ENCODE measurements around the gene IDH3B.

Gene IDH3B

GRCh38 chr20:2651772-2652723 lies 12.0 kb downstream of the IDH3B start, which contains the start of gene NOP56:
Gene NOP56 (plus strand): TSS chr20:2652632. CDS start chr20:2652661, 29 bp downstream.
- no peak for TF ChIP-seq CTCF (IDR thresholded peaks at IDR 0.05; ENCODE audit: low read depth, low read length)
- peak; percentile 77 for DNase-seq (ENCODE audit: extremely low read depth, low read depth)

GRCh38 chr20:2643708-2644107 lies 20.3 kb downstream of the IDH3B start:
- no peak for TF ChIP-seq CTCF (IDR thresholded peaks at IDR 0.05; ENCODE audit: low read depth, low read length)
- no peak for DNase-seq (ENCODE audit: extremely low read depth, low read depth)

- TF ChIP-seq CTCF (IDR thresholded peaks at IDR 0.05; ENCODE audit: low read depth, low read length) = no peak
These were observed 23.1 kb downstream of the IDH3B start for GRCh38 chr20:2640899-2641298.

GRCh38 chr20:2640260-2640659 lies 23.8 kb downstream of the IDH3B start:
- DNase-seq (ENCODE audit: extremely low read depth, low read depth) = no peak
- no peak for TF ChIP-seq CTCF (IDR thresholded peaks at IDR 0.05; ENCODE audit: low read depth, low read length)

More at GRCh38 chr20:2640899-2641298, 23.1 kb downstream of the IDH3B start:
- DNase-seq (ENCODE audit: extremely low read depth, low read depth) = no peak

GRCh38 chr20:2637246-2637645 lies 26.8 kb downstream of the IDH3B start:
- DNase-seq (ENCODE audit: extremely low read depth, low read depth) = no peak
- no peak for TF ChIP-seq CTCF (IDR thresholded peaks at IDR 0.05; ENCODE audit: low read depth, low read length)

GRCh38 chr20:2633381-2633780 lies 30.6 kb downstream of the IDH3B start:
- TF ChIP-seq CTCF (IDR thresholded peaks at IDR 0.05; ENCODE audit: low read depth, low read length) = no peak
- DNase-seq (ENCODE audit: extremely low read depth, low read depth) = no peak

- no peak for TF ChIP-seq CTCF (IDR thresholded peaks at IDR 0.05; ENCODE audit: low read depth, low read length)
- DNase-seq (ENCODE audit: extremely low read depth, low read depth) = no peak
These were observed 32.8 kb downstream of the IDH3B start for GRCh38 chr20:2631228-2631627.
